IMR-90 (cell line): Measurements from ENCODE around the gene AMBRA1. TPM values are rescaled to one million over a fixed set of nuclear protein-coding genes. Genes with fewer than 3 reads are reported as not detected.

ENCODE experiments used
- ATAC-seq: fragments of 200-7000 bp; cut with Tn5 transposase; 2 replicates; pipeline ENCODE4 v1.9.1; 2020; ENCODE audit warnings: low read depth, mild to moderate bottlenecking, moderate library complexity
- BruUV-seq: library from RNA; stranded (reverse); fragments of 400-500 nt; replicated peaks from 2 replicates; lab custom pipeline; 2021; lab: Mats Ljungman, UMichigan
- CTCF ChIA-PET: fragments of 300-600 bp; formaldehyde crosslinking; extraction: SDS; loops from one replicate; lab custom pipeline; 2021; ENCODE audit warnings: antibody characterized with exemption; lab: Yijun Ruan, JAX
- POLR2A ChIA-PET: fragments of 300-600 bp; sonication (Branson Sonifier 250); formaldehyde crosslinking; loops from one replicate; lab custom pipeline; 2022; ENCODE audit warnings: antibody characterized with exemption; ENCODE audit not compliant: unreplicated experiment; lab: Charles Lee
- DNase-seq: peaks from one replicate; pipeline ENCODE4 v3.0.0; 2013
- H2AFZ ChIP-seq: replicated peaks from 2 replicates; pipeline ENCODE3; 2013; ENCODE audit warnings: low read length, mild to moderate bottlenecking; ENCODE audit not compliant: poor library complexity
- H2AK5ac ChIP-seq: 2 replicates; pipeline ENCODE4 v1.6.1; 2013; ENCODE audit warnings: low read depth, low read length, inconsistent platforms
- H2AK9ac ChIP-seq: replicated peaks from 2 replicates; pipeline ENCODE3; 2013; ENCODE audit warnings: mild to moderate bottlenecking, low read depth, low read length, moderate library complexity; ENCODE audit not compliant: poor library complexity
- H2BK120ac ChIP-seq: 2 replicates; pipeline ENCODE4 v1.6.1; 2013; ENCODE audit warnings: low read depth, low read length, inconsistent platforms
- H2BK15ac ChIP-seq: 3 replicates; pipeline ENCODE4 v1.6.1; 2013; ENCODE audit warnings: low read depth, low read length, inconsistent platforms
- H2BK20ac ChIP-seq: 2 replicates; pipeline ENCODE4 v1.6.1; 2013; ENCODE audit warnings: low read depth, mild to moderate bottlenecking, inconsistent platforms, low read length, moderate library complexity
- H2BK5ac ChIP-seq: 2 replicates; pipeline ENCODE4 v1.6.1; 2013; ENCODE audit warnings: mild to moderate bottlenecking, low read depth, low read length, inconsistent platforms; ENCODE audit not compliant: poor library complexity, severe bottlenecking
- H3K14ac ChIP-seq: replicated peaks from 2 replicates; pipeline ENCODE4 v1.6.1; 2013; ENCODE audit warnings: low read depth, low read length, inconsistent platforms
- H3K18ac ChIP-seq: 2 replicates; pipeline ENCODE4 v1.6.1; 2013; ENCODE audit warnings: low read depth, low read length, control low read depth
- H3K23ac ChIP-seq: 2 replicates; pipeline ENCODE4 v1.6.1; 2013; ENCODE audit warnings: low read depth, low read length, inconsistent platforms
- H3K27ac ChIP-seq: 2 replicates; pipeline ENCODE4 v1.5.1; 2013; ENCODE audit warnings: mild to moderate bottlenecking, control low read depth, low read length; ENCODE audit not compliant: insufficient read depth
- H3K27me3 ChIP-seq: 2 replicates; pipeline ENCODE4 v1.6.1; 2013; ENCODE audit warnings: low read length; ENCODE audit not compliant: control insufficient read depth, insufficient read depth
- H3K36me3 ChIP-seq: 2 replicates; pipeline ENCODE4 v1.6.1; 2013; ENCODE audit warnings: low read length, mixed read lengths; ENCODE audit not compliant: control insufficient read depth, insufficient read depth
- H3K4ac ChIP-seq: 2 replicates; pipeline ENCODE4 v1.6.1; 2013; ENCODE audit warnings: low read depth, low read length, inconsistent platforms
- H3K4me1 ChIP-seq: 2 replicates; pipeline ENCODE4 v1.6.1; 2013; ENCODE audit warnings: low read length, mixed read lengths; ENCODE audit not compliant: control insufficient read depth, insufficient read depth
- H3K4me2 ChIP-seq: 2 replicates; pipeline ENCODE4 v1.6.1; 2013; ENCODE audit warnings: low read depth, mild to moderate bottlenecking, control low read depth, low read length, moderate library complexity
- H3K4me3 ChIP-seq: 2 replicates; pipeline ENCODE4 v1.5.1; 2013; ENCODE audit warnings: low read depth, mild to moderate bottlenecking, control low read depth, low read length, moderate library complexity; ENCODE audit not compliant: insufficient read depth
- H3K56ac ChIP-seq: 2 replicates; pipeline ENCODE4 v1.6.1; 2013; ENCODE audit warnings: low read length, inconsistent platforms; ENCODE audit not compliant: insufficient read depth; ENCODE audit errors: extremely low read depth
- H3K79me1 ChIP-seq, 2 experiments: 2 replicates each; pipeline ENCODE4 v1.6.1; 2013; ENCODE audit warnings: low read length in 2 of 2, inconsistent platforms in 1 of 2, low read depth in 1 of 2
- H3K9ac ChIP-seq: 2 replicates; pipeline ENCODE4 v1.6.1; 2013; ENCODE audit warnings: low read depth, low read length, control low read depth
- H3K9me1 ChIP-seq: 2 replicates; pipeline ENCODE4 v1.6.1; 2013; ENCODE audit warnings: low read length, inconsistent platforms; ENCODE audit not compliant: insufficient read depth
- H3K9me3 ChIP-seq: 2 replicates; pipeline ENCODE4 v1.6.1; 2013; ENCODE audit warnings: low read length; ENCODE audit not compliant: control insufficient read depth, insufficient read depth
- H4K20me1 ChIP-seq: 2 replicates; pipeline ENCODE4 v1.6.1; 2013; ENCODE audit warnings: low read length, inconsistent platforms; ENCODE audit not compliant: insufficient read depth
- H4K5ac ChIP-seq: 2 replicates; pipeline ENCODE4 v1.6.1; 2013; ENCODE audit warnings: mild to moderate bottlenecking, low read depth, low read length, control low read depth
- H4K8ac ChIP-seq, 2 experiments: 2 replicates each; pipeline ENCODE4 v1.6.1; 2013; ENCODE audit warnings: low read depth in 2 of 2, low read length in 2 of 2, control low read depth in 1 of 2, inconsistent platforms in 1 of 2
- H4K91ac ChIP-seq: 2 replicates; pipeline ENCODE4 v1.6.1; 2013; ENCODE audit warnings: low read depth, low read length, inconsistent platforms; ENCODE audit not compliant: insufficient read depth
- BHLHE40 ChIP-seq: fragments of 150-350 bp; IDR thresholded peaks from 2 replicates; pipeline ENCODE4 v1.6.1; 2016; ENCODE audit warnings: mild to moderate bottlenecking, low read depth, low read length
- CEBPB ChIP-seq: IDR thresholded peaks from 2 replicates; pipeline ENCODE4 v1.6.1; 2012; ENCODE audit warnings: low read depth, low read length, improper control_type of control experiment
- CHD1 ChIP-seq: IDR thresholded peaks from 2 replicates; pipeline ENCODE4 v1.6.1; 2012; ENCODE audit warnings: low read depth, low read length, improper control_type of control experiment
- CTCF ChIP-seq: conservative IDR thresholded peaks from 2 replicates; pipeline ENCODE4 v1.5.1; 2012; ENCODE audit warnings: mild to moderate bottlenecking, low read depth, low read length, improper control_type of control experiment
- FOS ChIP-seq: fragments of 150-350 bp; IDR thresholded peaks from 2 replicates; pipeline ENCODE4 v1.6.1; 2016; ENCODE audit warnings: low read depth, low read length
- MAZ ChIP-seq: IDR thresholded peaks from 2 replicates; pipeline ENCODE4 v1.6.1; 2012; ENCODE audit warnings: low read depth, mild to moderate bottlenecking, low read length, improper control_type of control experiment, moderate library complexity, borderline replicate concordance
- NFE2L2 ChIP-seq: fragments of 150-350 bp; IDR thresholded peaks from 2 replicates; pipeline ENCODE4 v1.6.1; 2016; ENCODE audit warnings: low read depth, mild to moderate bottlenecking, low read length
- POLR2A ChIP-seq: IDR thresholded peaks from 2 replicates; pipeline ENCODE4 v1.6.1; 2012; ENCODE audit warnings: mild to moderate bottlenecking, low read depth, low read length
- RAD21 ChIP-seq: IDR thresholded peaks from 2 replicates; pipeline ENCODE4 v1.6.1; 2012; ENCODE audit warnings: low read length, improper control_type of control experiment
- RCOR1 ChIP-seq: IDR thresholded peaks from 2 replicates; pipeline ENCODE4 v1.6.1; 2012; ENCODE audit warnings: mild to moderate bottlenecking, low read length, improper control_type of control experiment; ENCODE audit not compliant: insufficient replicate concordance
- RFX5 ChIP-seq: IDR thresholded peaks from 2 replicates; pipeline ENCODE4 v1.8.0; 2012; ENCODE audit warnings: low read depth, mild to moderate bottlenecking, low read length, moderate library complexity
- SMC3 ChIP-seq: fragments of 150-350 bp; IDR thresholded peaks from 2 replicates; pipeline ENCODE4 v1.6.1; 2016; ENCODE audit warnings: low read depth, mild to moderate bottlenecking, antibody characterized with exemption, low read length, moderate library complexity
- WGBS, 2 experiments: methylation state at CpG; one replicate each; pipeline versions ENCODE4 v1.1.5 to v1.1.7; 2013; ENCODE audit warnings: missing lambda C conversion rate in 2 of 2; ENCODE audit not compliant: insufficient read length in 1 of 2; ENCODE audit errors: extremely low coverage in 2 of 2; 5-methylcytosine and 5-hydroxymethylcytosine counted together
- dilution Hi-C: fragments of 300-500 bp; cut with HindIII; formaldehyde crosslinking; loops from one replicate; pipeline ENCODE4 v1.14.3; 2018; ENCODE audit warnings: low sequenced_read_pairs; ENCODE audit not compliant: unreplicated experiment
- in situ Hi-C: fragments of 300-500 bp; cut with MboI; formaldehyde crosslinking; loops from 3 replicates; pipeline ENCODE4 v1.14.3; 2019; ENCODE audit warnings: low sequenced_read_pairs, inconsistent platforms, mixed read lengths
- intact Hi-C: fragments of 100-400 bp; cut with micrococcal nuclease; formaldehyde crosslinking; loops from 2 replicates; pipeline ENCODE4 v1.10.0; 2022
- polyA plus RNA-seq, 3 experiments: library from polyadenylated mRNA; depleted of rRNA; stranded (reverse); fragments of >200 nt; gene quantifications; 2 replicates each; pipeline ENCODE4 v1.2.3, GENCODE V29; 2012; ENCODE audit warnings: low replicate concordance in 1 of 3
- total RNA-seq: library from RNA; depleted of rRNA; stranded (reverse); fragments of >200 nt; gene quantifications from 2 replicates; pipeline ENCODE4 v1.2.3, GENCODE V29; 2012
- TF ChIP-seq, protein P1 (sequence below): fragments of 150-350 bp; IDR thresholded peaks from 2 replicates; pipeline ENCODE4 v1.6.1; 2017; ENCODE audit warnings: mild to moderate bottlenecking, antibody characterized with exemption, low read length, low read depth

AMBRA1 gene
- total and polyA plus RNA-seq, 2 of the 4 experiments (the other 2 are of a cell fraction): 9.4 to 18.3 TPM

GRCh38 chr11:46377290-46377689 is 216.5 kb downstream of the AMBRA1 start:
- H3K18ac ChIP-seq: no peak overlapping the region
- H3K27ac ChIP-seq: no peak overlapping the region
- no peak overlapping the region for H3K4me3 ChIP-seq
- H3K27me3 ChIP-seq: no peaks in the 10 kb centered on the region
- DNase-seq (no peak), ATAC-seq (no peak)
- no peak overlapping the region for H3K14ac ChIP-seq
- no peaks in the 10 kb centered on the region for H3K9me1 ChIP-seq
- TF ChIP-seq RCOR1: no peak
- TF ChIP-seq CEBPB: no peak
- TF ChIP-seq POLR2A: no peak
- TF ChIP-seq MAZ: no peak
- no peak for TF ChIP-seq BHLHE40
- TF ChIP-seq SMC3: no peak
- no peak for TF ChIP-seq RFX5
- TF ChIP-seq NFE2L2: no peak
- no peak for TF ChIP-seq FOS
- TF ChIP-seq, protein P1, sequence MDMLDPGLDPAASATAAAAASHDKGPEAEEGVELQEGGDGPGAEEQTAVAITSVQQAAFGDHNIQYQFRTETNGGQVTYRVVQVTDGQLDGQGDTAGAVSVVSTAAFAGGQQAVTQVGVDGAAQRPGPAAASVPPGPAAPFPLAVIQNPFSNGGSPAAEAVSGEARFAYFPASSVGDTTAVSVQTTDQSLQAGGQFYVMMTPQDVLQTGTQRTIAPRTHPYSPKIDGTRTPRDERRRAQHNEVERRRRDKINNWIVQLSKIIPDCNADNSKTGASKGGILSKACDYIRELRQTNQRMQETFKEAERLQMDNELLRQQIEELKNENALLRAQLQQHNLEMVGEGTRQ: no peak
- no peak for TF ChIP-seq RAD21
- TF ChIP-seq CHD1: no peak
- TF ChIP-seq CTCF: no peak
- no peak overlapping the region for H3K4ac ChIP-seq
- WGBS, 2 experiments: 100% methylated on average over 7 of the region's 11 CpGs; no CpG with 5 or more reads in 1 of the 2 experiments
- H3K23ac ChIP-seq: no peak overlapping the region
- H2BK5ac ChIP-seq: no peak overlapping the region
- no peaks in the 10 kb centered on the region for H3K9me3 ChIP-seq
- H3K4me2 ChIP-seq: no peak overlapping the region
- H4K8ac ChIP-seq: no peak overlapping the region
- no peaks in the 10 kb centered on the region for H4K20me1 ChIP-seq
- no peak overlapping the region for H3K9ac ChIP-seq
- no peak overlapping the region for H4K91ac ChIP-seq
- no peak overlapping the region for H4K5ac ChIP-seq
- H2BK120ac ChIP-seq: no peak overlapping the region
- H3K4me1 ChIP-seq: peaks cover 4% of the 10 kb centered on the region
- BruUV-seq: no TSS peak
- ChIA-PET CTCF (no interaction called here), POLR2A (no interaction called here)
- in situ Hi-C loops (no loop called here), dilution Hi-C loops (no loop called here), intact Hi-C loops (no loop called here)
- peaks cover 26% of the 10 kb centered on the region for H3K36me3 ChIP-seq
- no peak overlapping the region for H2AK5ac ChIP-seq
- no peak overlapping the region for H2AFZ ChIP-seq
- H3K56ac ChIP-seq: no peak overlapping the region
- no peak overlapping the region for H2BK15ac ChIP-seq
- H2AK9ac ChIP-seq: no peak overlapping the region
- no peak overlapping the region for H2BK20ac ChIP-seq
- no peaks in the 10 kb centered on the region for H3K79me1 ChIP-seq
